Neural cell (in vitro differentiated cells): ENCODE results near the gene TEF.

Experiments used
- EP300 ChIP-seq: fragments of 450-650 bp; conservative IDR thresholded peaks from 2 replicates; pipeline ENCODE4 v1.6.1; 2014; ENCODE audit warnings: antibody characterized with exemption, mild to moderate bottlenecking, moderate library complexity; ENCODE audit not compliant: poor library complexity, severe bottlenecking
- REST ChIP-seq: IDR thresholded peaks from 2 replicates; pipeline ENCODE4 v1.6.1; 2012; ENCODE audit warnings: borderline replicate concordance
- SMC3 ChIP-seq: fragments of 450-650 bp; conservative IDR thresholded peaks from 2 replicates; pipeline ENCODE4 v1.6.1; 2014; ENCODE audit warnings: antibody characterized with exemption, mild to moderate bottlenecking, moderate library complexity; ENCODE audit not compliant: poor library complexity
- TF ChIP-seq, protein P1 (sequence below): fragments of 450-650 bp; IDR thresholded peaks from 2 replicates; pipeline ENCODE4 v1.5.1; 2014; ENCODE audit warnings: antibody characterized with exemption, mild to moderate bottlenecking, moderate library complexity; ENCODE audit not compliant: poor library complexity, severe bottlenecking

GRCh38 chr22:41401781-41402648 lies 20.3 kb downstream of the TEF start:
- TF ChIP-seq, protein P1, sequence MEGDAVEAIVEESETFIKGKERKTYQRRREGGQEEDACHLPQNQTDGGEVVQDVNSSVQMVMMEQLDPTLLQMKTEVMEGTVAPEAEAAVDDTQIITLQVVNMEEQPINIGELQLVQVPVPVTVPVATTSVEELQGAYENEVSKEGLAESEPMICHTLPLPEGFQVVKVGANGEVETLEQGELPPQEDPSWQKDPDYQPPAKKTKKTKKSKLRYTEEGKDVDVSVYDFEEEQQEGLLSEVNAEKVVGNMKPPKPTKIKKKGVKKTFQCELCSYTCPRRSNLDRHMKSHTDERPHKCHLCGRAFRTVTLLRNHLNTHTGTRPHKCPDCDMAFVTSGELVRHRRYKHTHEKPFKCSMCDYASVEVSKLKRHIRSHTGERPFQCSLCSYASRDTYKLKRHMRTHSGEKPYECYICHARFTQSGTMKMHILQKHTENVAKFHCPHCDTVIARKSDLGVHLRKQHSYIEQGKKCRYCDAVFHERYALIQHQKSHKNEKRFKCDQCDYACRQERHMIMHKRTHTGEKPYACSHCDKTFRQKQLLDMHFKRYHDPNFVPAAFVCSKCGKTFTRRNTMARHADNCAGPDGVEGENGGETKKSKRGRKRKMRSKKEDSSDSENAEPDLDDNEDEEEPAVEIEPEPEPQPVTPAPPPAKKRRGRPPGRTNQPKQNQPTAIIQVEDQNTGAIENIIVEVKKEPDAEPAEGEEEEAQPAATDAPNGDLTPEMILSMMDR = no peak
- no peak for TF ChIP-seq EP300
- no peak for TF ChIP-seq REST
- no peak for TF ChIP-seq SMC3
